Activated B cell treated with CpG ODN at 0.5 μM for 24 hours (primary cell): ENCODE data around the gene CYP2C9. TPM values are rescaled to one million over a fixed set of nuclear protein-coding genes. Genes with fewer than 3 reads are reported as not detected.

Source experiments
- ATAC-seq: fragments of 200-7000 bp; cut with Tn5 transposase; one replicate; pipeline ENCODE4 v1.10.0; 2021; ENCODE audit warnings: low read depth, mild to moderate bottlenecking, moderate library complexity
- CTCF ChIA-PET: fragments of 350-600 bp; sonication (Branson Sonifier 250); formaldehyde crosslinking; loops from one replicate; lab custom pipeline; 2021; ENCODE audit warnings: antibody characterized with exemption; lab: Charles Lee
- POLR2A ChIA-PET: fragments of 350-600 bp; sonication (Branson Sonifier 250); formaldehyde crosslinking; loops from one replicate; lab custom pipeline; 2021; ENCODE audit warnings: antibody characterized with exemption; lab: Charles Lee
- DNase-seq: peaks from one replicate; pipeline ENCODE4 v3.0.0; 2022
- H3K27ac Mint-ChIP-seq: one replicate; pipeline ENCODE4 v1.8.0; 2020; ENCODE audit warnings: mixed read lengths
- H3K27me3 Mint-ChIP-seq: one replicate; pipeline ENCODE4 v1.8.0; 2021; ENCODE audit warnings: mixed read lengths
- H3K36me3 Mint-ChIP-seq: one replicate; pipeline ENCODE4 v1.8.0; 2021; ENCODE audit warnings: low read depth, mixed read lengths
- H3K4me1 Mint-ChIP-seq: one replicate; pipeline ENCODE4 v1.8.0; 2021; ENCODE audit warnings: mixed read lengths
- H3K4me3 Mint-ChIP-seq: one replicate; pipeline ENCODE4 v1.8.0; 2020; ENCODE audit warnings: mild to moderate bottlenecking, mixed read lengths
- H3K9me3 Mint-ChIP-seq: one replicate; pipeline ENCODE4 v1.8.0; 2020; ENCODE audit warnings: mixed read lengths
- intact Hi-C: fragments of 100-400 bp; cut with micrococcal nuclease; formaldehyde crosslinking; loops from one replicate; pipeline ENCODE4 v1.15.1; 2024
- total RNA-seq: library from RNA; stranded (reverse); gene quantifications from 2 replicates; pipeline ENCODE4 v1.2.3, GENCODE V29; 2022
- TF ChIP-seq, protein P1 (sequence below): fragments of 200-600 bp; IDR thresholded peaks from one replicate; pipeline ENCODE4 v1.8.0; 2022; ENCODE audit warnings: antibody characterized with exemption, mild to moderate bottlenecking

CYP2C9 gene
- total RNA-seq, 1 donor from 2014 or later, result not detected

DNA sequence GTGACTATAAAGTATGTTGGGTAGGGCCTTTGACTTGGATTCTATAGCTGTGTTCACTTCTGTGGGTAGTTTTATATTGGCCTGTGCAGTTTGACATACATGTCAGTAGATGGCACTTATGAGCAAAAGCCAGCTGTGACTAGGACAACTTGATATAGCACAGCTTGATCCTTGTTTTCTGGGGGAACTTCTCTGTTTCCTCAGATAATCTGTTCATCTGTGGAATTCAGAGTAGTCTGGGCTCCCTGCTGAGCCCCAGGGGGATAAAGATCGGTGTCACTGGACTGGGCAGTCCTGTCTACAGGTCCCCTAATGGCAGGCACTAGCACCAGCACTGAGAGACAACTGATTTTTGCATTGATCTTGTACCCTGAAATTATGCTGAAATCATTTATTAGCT is 25.4 kb downstream of the CYP2C9 start:
- H3K36me3 Mint-ChIP-seq, result no peaks in the 10 kb centered on the region
- POLR2A ChIA-PET, result no interaction called here
- ATAC-seq, result no peak

DNA sequence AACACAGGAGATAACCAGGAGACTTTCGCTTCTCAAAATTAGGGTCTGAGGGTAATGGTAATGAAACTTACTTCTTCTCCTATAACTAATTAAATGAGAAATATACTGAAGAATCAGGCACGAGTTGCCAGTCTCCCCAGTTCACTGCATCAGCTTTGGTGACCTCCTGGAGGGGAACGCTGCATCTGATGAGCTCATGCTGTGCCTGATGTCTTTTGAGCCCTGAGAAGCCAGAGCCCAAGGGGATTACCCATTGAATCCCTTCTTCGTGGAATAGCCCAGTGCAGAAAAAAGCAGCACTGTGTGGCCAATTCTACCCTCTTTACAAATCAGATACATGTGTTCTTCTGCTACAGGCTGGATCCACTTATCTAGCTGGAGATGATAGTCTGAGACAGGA is 45.1 kb downstream of the CYP2C9 start:
- ChIA-PET CTCF (no interaction called here), POLR2A (no interaction called here)
- peaks cover 2% of the 10 kb centered on the region for H3K9me3 Mint-ChIP-seq
- DNase-seq, result no peak
- TF ChIP-seq, protein P1, sequence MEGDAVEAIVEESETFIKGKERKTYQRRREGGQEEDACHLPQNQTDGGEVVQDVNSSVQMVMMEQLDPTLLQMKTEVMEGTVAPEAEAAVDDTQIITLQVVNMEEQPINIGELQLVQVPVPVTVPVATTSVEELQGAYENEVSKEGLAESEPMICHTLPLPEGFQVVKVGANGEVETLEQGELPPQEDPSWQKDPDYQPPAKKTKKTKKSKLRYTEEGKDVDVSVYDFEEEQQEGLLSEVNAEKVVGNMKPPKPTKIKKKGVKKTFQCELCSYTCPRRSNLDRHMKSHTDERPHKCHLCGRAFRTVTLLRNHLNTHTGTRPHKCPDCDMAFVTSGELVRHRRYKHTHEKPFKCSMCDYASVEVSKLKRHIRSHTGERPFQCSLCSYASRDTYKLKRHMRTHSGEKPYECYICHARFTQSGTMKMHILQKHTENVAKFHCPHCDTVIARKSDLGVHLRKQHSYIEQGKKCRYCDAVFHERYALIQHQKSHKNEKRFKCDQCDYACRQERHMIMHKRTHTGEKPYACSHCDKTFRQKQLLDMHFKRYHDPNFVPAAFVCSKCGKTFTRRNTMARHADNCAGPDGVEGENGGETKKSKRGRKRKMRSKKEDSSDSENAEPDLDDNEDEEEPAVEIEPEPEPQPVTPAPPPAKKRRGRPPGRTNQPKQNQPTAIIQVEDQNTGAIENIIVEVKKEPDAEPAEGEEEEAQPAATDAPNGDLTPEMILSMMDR, result no peak
- no peak overlapping the region for H3K4me3 Mint-ChIP-seq
- no peaks in the 10 kb centered on the region for H3K36me3 Mint-ChIP-seq
- intact Hi-C loops, result no loop called here
- peaks cover 2% of the 10 kb centered on the region for H3K27me3 Mint-ChIP-seq
- no peak overlapping the region for H3K27ac Mint-ChIP-seq
- no peak for ATAC-seq
- H3K4me1 Mint-ChIP-seq, result no peaks in the 10 kb centered on the region

More for the DNA sequence above, 25.4 kb downstream of the CYP2C9 start:
- TF ChIP-seq, protein P1, result no peak
- peaks cover 1% of the 10 kb centered on the region for H3K27me3 Mint-ChIP-seq
- intact Hi-C loops, result loop anchor here (2.0 to 5.0 kb wide), 2 partner anchors 279 to 403 kb away; no protein-coding TSS in a partner anchor
- no peak overlapping the region for H3K27ac Mint-ChIP-seq
- H3K4me1 Mint-ChIP-seq, result no peaks in the 10 kb centered on the region
- CTCF ChIA-PET, result interaction anchor here (1.0 to 1.1 kb wide), 2 partner anchors 23 to 399 kb away, joined by 3 read pairs; no protein-coding TSS in a partner anchor
- H3K9me3 Mint-ChIP-seq, result no peaks in the 10 kb centered on the region
- H3K4me3 Mint-ChIP-seq, result no peak overlapping the region
- no peak for DNase-seq

DNA sequence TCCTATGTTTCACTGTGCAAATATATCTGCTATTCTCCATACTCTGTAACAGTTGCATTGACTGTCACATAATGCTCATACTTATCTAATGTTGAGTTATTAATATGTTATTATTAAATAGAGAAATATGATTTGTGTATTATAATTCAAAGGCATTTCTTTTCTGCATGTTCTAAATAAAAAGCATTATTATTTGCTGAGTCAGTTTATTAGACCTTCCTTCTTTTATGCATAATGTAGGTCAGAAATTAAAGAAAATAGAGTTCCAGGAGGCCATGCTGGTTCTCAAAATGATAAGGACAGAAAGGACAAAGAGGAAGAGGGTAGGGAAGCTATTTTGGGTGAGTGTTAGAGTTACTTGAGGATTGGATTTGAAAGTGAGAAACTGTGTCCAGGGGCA is 50.7 kb downstream of the CYP2C9 start:
- TF ChIP-seq, protein P1, result no peak

DNA sequence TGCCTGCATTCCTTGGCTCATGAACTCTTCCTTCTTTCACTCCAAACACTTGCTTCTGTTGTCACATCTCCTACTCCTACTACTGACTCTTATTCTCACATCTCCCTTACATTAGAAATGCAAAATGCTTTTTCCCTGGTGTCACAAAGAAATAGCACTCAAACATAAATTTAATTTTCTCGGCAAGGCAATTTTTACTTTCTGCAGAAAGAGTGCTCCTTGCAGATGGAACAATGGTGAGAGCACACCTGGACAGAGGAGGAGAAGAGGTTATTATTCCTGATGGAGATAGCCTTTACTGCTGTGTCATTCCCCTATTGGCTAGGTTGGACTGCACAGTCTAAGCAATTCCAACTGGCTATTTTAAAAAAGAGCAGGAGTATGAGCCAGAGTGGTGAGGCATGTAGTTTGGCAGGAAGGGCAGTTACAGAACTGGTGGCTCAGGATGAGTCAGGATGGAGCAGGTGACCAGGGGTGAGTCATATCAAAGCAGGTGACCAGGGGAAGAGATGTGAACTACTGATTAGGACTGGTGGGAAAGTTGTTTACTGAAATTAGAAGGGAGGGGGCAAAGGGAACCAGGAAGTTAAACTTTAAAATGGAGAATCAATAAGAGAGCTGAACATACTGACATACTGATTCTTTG is 52.9 kb downstream of the CYP2C9 start:
- ATAC-seq, result no peak
- Mint-ChIP-seq H3K4me1 (no peaks in the 10 kb centered on the region), H3K36me3 (no peaks in the 10 kb centered on the region), H3K27ac (no peak overlapping the region), H3K4me3 (no peak overlapping the region), H3K9me3 (peaks cover 15% of the 10 kb centered on the region), H3K27me3 (peaks cover 4% of the 10 kb centered on the region)
- TF ChIP-seq, protein P1, result no peak
- POLR2A ChIA-PET, result no interaction called here
- DNase-seq, result no peak
- CTCF ChIA-PET, result no interaction called here
- intact Hi-C loops, result no loop called here

More for the DNA sequence above, 50.7 kb downstream of the CYP2C9 start:
- H3K9me3 Mint-ChIP-seq, result peaks cover 15% of the 10 kb centered on the region
- ChIA-PET CTCF (no interaction called here), POLR2A (no interaction called here)
- H3K27ac Mint-ChIP-seq, result no peak overlapping the region
- ATAC-seq (no peak), DNase-seq (no peak)
- peaks cover 2% of the 10 kb centered on the region for H3K27me3 Mint-ChIP-seq
- no peaks in the 10 kb centered on the region for H3K36me3 Mint-ChIP-seq
- H3K4me1 Mint-ChIP-seq, result no peaks in the 10 kb centered on the region
- no peak overlapping the region for H3K4me3 Mint-ChIP-seq
- intact Hi-C loops, result no loop called here

DNA sequence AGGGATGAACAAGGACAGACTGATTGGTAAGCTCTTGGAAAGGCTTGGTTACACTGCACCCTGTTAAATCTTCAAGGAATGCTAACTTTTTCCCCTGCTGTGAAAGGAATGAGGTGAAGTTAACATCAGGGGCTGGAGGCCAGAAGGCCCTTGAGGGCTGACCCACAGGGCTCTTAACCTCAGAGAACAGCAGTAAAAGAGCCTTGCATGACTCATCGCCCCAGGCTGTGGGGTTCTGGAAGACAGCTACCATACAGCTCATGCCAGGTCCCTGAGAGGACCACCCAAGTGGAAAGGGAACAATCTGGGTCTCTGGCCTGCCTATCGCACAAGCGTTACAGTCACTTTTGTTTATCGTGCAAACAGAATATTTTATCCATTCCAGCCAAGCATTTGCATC is 54.4 kb downstream of the CYP2C9 start:
- TF ChIP-seq, protein P1, result no peak

More for the DNA sequence above, 54.4 kb downstream of the CYP2C9 start:
- Mint-ChIP-seq H3K36me3 (no peaks in the 10 kb centered on the region), H3K4me3 (no peak overlapping the region), H3K27ac (no peak overlapping the region), H3K9me3 (peaks cover 15% of the 10 kb centered on the region), H3K27me3 (peaks cover 4% of the 10 kb centered on the region), H3K4me1 (no peaks in the 10 kb centered on the region)
- POLR2A ChIA-PET, result no interaction called here
- DNase-seq (no peak), ATAC-seq (no peak)
- intact Hi-C loops, result no loop called here
- CTCF ChIA-PET, result no interaction called here
